Vagina (tissue), 2 donors: ENCODE measurements around the gene DNAJC27.

Experiments
- POLR2A ChIP-seq, 2 donors: fragments of 450-650 bp; IDR thresholded peaks; one replicate each; pipeline ENCODE4 v1.6.1; 2017; ENCODE audit warnings: antibody characterized with exemption in 2 of 2, mild to moderate bottlenecking in 2 of 2, moderate library complexity in 2 of 2
- POLR2AphosphoS5 ChIP-seq, 2 donors: sonication (generic); formaldehyde crosslinking; IDR thresholded peaks; one replicate each; pipeline ENCODE4 v1.9.0; 2017; ENCODE audit warnings: antibody characterized with exemption in 2 of 2, mild to moderate bottlenecking in 2 of 2, low read depth in 1 of 2; ENCODE audit not compliant: insufficient read depth in 1 of 2
- TF ChIP-seq, protein P1 (sequence below), 3 experiments: fragments of 450-650 bp in 2 of 3; fragments of 200-600 bp in 1 of 3; sonication (generic) in 1 of 3; IDR thresholded peaks; one replicate each; pipeline ENCODE4 v1.5.1; 2017 to 2019; ENCODE audit warnings: antibody characterized with exemption in 3 of 3, mild to moderate bottlenecking in 2 of 3, moderate library complexity in 2 of 3

DNA sequence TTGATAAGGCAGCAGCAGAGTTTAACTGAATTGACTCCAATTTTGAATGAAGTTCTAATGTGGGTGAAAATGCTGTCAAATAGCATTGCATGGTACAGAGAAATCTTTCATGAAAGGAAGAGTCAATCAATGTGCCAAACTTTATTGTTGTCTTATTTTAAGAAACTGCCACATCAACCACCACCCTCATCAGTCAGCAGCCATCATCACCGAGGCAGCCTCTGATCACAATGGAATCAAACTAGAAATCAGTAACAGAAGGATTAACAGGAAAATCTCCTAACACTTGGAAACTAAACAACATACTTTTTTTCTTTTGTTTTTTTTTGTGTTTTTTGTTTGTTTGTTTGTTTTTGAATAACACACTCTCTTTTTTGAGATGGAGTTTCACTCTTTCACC, 9.9 kb downstream of the DNAJC27 start:
- TF ChIP-seq, protein P1, sequence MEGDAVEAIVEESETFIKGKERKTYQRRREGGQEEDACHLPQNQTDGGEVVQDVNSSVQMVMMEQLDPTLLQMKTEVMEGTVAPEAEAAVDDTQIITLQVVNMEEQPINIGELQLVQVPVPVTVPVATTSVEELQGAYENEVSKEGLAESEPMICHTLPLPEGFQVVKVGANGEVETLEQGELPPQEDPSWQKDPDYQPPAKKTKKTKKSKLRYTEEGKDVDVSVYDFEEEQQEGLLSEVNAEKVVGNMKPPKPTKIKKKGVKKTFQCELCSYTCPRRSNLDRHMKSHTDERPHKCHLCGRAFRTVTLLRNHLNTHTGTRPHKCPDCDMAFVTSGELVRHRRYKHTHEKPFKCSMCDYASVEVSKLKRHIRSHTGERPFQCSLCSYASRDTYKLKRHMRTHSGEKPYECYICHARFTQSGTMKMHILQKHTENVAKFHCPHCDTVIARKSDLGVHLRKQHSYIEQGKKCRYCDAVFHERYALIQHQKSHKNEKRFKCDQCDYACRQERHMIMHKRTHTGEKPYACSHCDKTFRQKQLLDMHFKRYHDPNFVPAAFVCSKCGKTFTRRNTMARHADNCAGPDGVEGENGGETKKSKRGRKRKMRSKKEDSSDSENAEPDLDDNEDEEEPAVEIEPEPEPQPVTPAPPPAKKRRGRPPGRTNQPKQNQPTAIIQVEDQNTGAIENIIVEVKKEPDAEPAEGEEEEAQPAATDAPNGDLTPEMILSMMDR (IDR thresholded peaks at IDR 0.05), result no peak
- TF ChIP-seq POLR2A (IDR thresholded peaks at IDR 0.05) (no peak), POLR2AphosphoS5 (IDR thresholded peaks at IDR 0.05; ENCODE audit: insufficient read depth in 1 of 2, low read depth in 1 of 2) (no peak)
